ENCODE results near the gene ALX4. TPM values are rescaled to one million over a fixed set of nuclear protein-coding genes. Genes with fewer than 3 reads are reported as not detected.

The ALX4 gene
- total and polyA plus RNA-seq, 2 of the 8 experiments (the other 6 are each of a cell fraction or from before 2014, with no cell fraction given), result not detected

- ChIA-PET CTCF (ENCODE audit: partially characterized antibody) (interaction anchor here (0.5 to 4.8 kb wide), 6 partner anchors 8 to 168 kb away, joined by 3 to 22 read pairs (median 4); no protein-coding TSS in a partner anchor), POLR2A (ENCODE audit: partially characterized antibody) (interaction anchor here (0.6 kb wide), 1 partner anchor 197 kb away, joined by 3 read pairs; no protein-coding TSS in a partner anchor)
- no peak overlapping the region for H3K56ac ChIP-seq (replicated peaks; ENCODE audit: insufficient read length, low read depth, low read length)
- H2AK5ac ChIP-seq (ENCODE audit: low read depth, low read length), result peak overlapping the region; percentile 72; the same call in 1 of the 2 replicates
- peaks cover 0 to 20% (median 12%) of the 10 kb centered on the region in 4 experiments; a peak in 6 of 7 replicates for H3K4me1 ChIP-seq (replicated peaks in 1 of 4; ENCODE audit: control insufficient read depth in 3 of 4, insufficient read depth in 4 of 4, low read length in 3 of 4)
- H3K4me3 ChIP-seq (ENCODE audit: extremely low read depth in 1 of 4, insufficient read depth in 2 of 4, low read depth in 3 of 4, low read length in 4 of 4), result no peak overlapping the region
- no peak overlapping the region for H2BK15ac ChIP-seq (ENCODE audit: low read length)
- no peak overlapping the region for H4K5ac ChIP-seq (ENCODE audit: insufficient read length, low read depth, low read length)
- H2AFZ ChIP-seq (ENCODE audit: low read length), result no peak overlapping the region
- FAIRE-seq (no peak), DNase-seq (ENCODE audit: low read depth in 1 of 2, low spot score in 2 of 2) (no peak)
- no peak overlapping the region for H3K14ac ChIP-seq (ENCODE audit: insufficient read length)
- H3K23me2 ChIP-seq (ENCODE audit: low read depth, low read length), result no peaks in the 10 kb centered on the region
- H4K8ac ChIP-seq (ENCODE audit: extremely low read depth, insufficient read depth, low read length), result no peak overlapping the region; the same call in 1 of the 2 replicates
- H3K79me2 ChIP-seq (ENCODE audit: control insufficient read depth in 1 of 2, insufficient read depth in 2 of 2, low read length in 2 of 2), result no peaks in the 10 kb centered on the region
- H3K4ac ChIP-seq (replicated peaks; ENCODE audit: insufficient read length, low read depth, low read length), result no peak overlapping the region
- H3K23ac ChIP-seq (ENCODE audit: insufficient read length), result no peak overlapping the region
- 0 out of 2 replicates have a peak overlapping the region, but pooled peaks have one; percentile 35 for H2BK5ac ChIP-seq (ENCODE audit: low read depth, low read length)
- H2BK120ac ChIP-seq (replicated peaks; ENCODE audit: low read depth, low read length), result no peak overlapping the region
- H3K27ac ChIP-seq (ENCODE audit: low read depth, low read length), result no peak overlapping the region
- H4K20me1 ChIP-seq (replicated peaks in 1 of 2; ENCODE audit: control insufficient read depth in 1 of 2, insufficient read depth in 2 of 2, low read length in 2 of 2), result peaks cover 0 to 3% of the 10 kb centered on the region in 2 experiments
- peak overlapping the region; percentile 80; the same call in 1 of the 2 replicates for H2BK12ac ChIP-seq (ENCODE audit: low read depth, low read length)
- 87% methylated on average over 20 of the region's 20 CpGs; no CpG with 5 or more reads in 1 of the 2 experiments for WGBS, 2 experiments (ENCODE audit: extremely low coverage in 1 of 2, insufficient coverage in 1 of 2, insufficient read length in 1 of 2, insufficient replicate concordance in 2 of 2, low coverage in 1 of 2, low lambda C conversion rate in 2 of 2, missing lambda C conversion rate in 1 of 2)
- H3K18ac ChIP-seq (ENCODE audit: extremely low read depth, low read length), result no peak overlapping the region
- no peak overlapping the region for H3K4me2 ChIP-seq (ENCODE audit: insufficient read depth in 1 of 2, low read depth in 2 of 2, low read length in 2 of 2)
- no peak overlapping the region for H3K9ac ChIP-seq (replicated peaks in 1 of 4; ENCODE audit: extremely low read depth in 1 of 4, low read depth in 3 of 4, low read length in 3 of 4)
- H4K91ac ChIP-seq (replicated peaks; ENCODE audit: insufficient read length, low read length), result no peak overlapping the region
- H3K27me3 ChIP-seq (replicated peaks in 1 of 4; ENCODE audit: control insufficient read depth in 3 of 4, extremely low read depth in 1 of 4, insufficient read depth in 3 of 4, low read length in 3 of 4), result peaks cover 49 to 71% (median 65%) of the 10 kb centered on the region in 4 experiments
- peak overlapping the region; percentile 32; the same call in 1 of the 2 replicates for H2BK20ac ChIP-seq (ENCODE audit: low read length)
- H3K79me1 ChIP-seq (ENCODE audit: low read depth, low read length), result no peaks in the 10 kb centered on the region
- H3K36me3 ChIP-seq (ENCODE audit: control insufficient read depth in 2 of 4, insufficient read depth in 4 of 4, low read length in 3 of 4), result no peaks in the 10 kb centered on the region
- H3K9me3 ChIP-seq (ENCODE audit: insufficient read depth in 2 of 2, low read depth in 1 of 2, low read length in 1 of 2), result no peaks in the 10 kb centered on the region; a peak in 1 of 4 replicates
- no peak for TF ChIP-seq GABPA (IDR thresholded peaks at IDR 0.05; ENCODE audit: borderline replicate concordance, insufficient read depth, low read length)
- no peak for TF ChIP-seq SAP30 (IDR thresholded peaks at IDR 0.05; ENCODE audit: insufficient read depth, insufficient replicate concordance, low read length)
- TF ChIP-seq YY1 (IDR thresholded peaks at IDR 0.05; ENCODE audit: low read depth, low read length), result no peak
- no peak for TF ChIP-seq CBX5 (IDR thresholded peaks at IDR 0.05; ENCODE audit: low read depth, low read length)
- TF ChIP-seq KDM5A (IDR thresholded peaks at IDR 0.05; ENCODE audit: low read length), result no peak
- TF ChIP-seq HDAC2 (IDR thresholded peaks at IDR 0.05; ENCODE audit: borderline replicate concordance in 1 of 2, low read depth in 2 of 2, low read length in 2 of 2), result no peak
- TF ChIP-seq FOSL1 (IDR thresholded peaks at IDR 0.05; ENCODE audit: insufficient read depth, low read depth, low read length), result no peak
- TF ChIP-seq RBBP5 (IDR thresholded peaks at IDR 0.05; ENCODE audit: borderline replicate concordance, low read depth, low read length), result no peak
- TF ChIP-seq POLR2A (IDR thresholded peaks at IDR 0.05; ENCODE audit: control extremely low read depth in 1 of 2, low read depth in 2 of 2, low read length in 2 of 2), result no peak
Observed at GRCh38 chr11:44301564-44302271, 8.2 kb downstream of the ALX4 start.
